HG03378 (cell line): ENCODE data around the gene HPN.

Experiments used
- ATAC-seq: cut with Tn5 transposase; IDR thresholded peaks from one replicate; pipeline ENCODE4 v1.9.1; 2021; ENCODE audit warnings: mild to moderate bottlenecking, moderate library complexity; ENCODE audit not compliant: unreplicated experiment

The HPN gene

DNA sequence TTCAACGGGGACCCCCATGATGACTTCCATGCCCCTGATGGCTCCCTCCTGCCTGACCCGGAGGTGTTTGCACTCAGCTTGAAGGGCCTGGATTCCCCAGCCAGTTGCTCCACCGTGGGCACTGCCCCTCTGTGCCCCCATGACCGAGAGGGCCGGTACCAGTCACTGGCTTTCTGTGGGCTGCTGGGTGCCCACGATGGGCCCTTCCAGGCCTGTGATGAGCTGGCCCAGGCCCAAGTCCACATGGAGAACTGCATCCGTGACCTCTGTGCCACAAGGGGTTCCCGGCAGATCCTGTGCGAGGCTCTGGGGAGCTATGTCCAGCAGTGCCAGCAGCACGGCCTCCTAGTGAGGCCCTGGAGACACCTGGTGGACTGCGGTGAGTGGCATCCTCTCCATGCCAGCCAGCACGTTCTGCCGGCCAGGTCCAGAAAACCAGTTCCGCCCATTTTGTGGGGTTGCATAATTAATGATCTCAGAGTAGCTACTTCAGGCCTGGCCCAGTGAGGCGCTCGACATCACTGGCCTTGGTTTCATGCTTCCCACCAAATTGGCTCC, 39.2 kb downstream of the HPN start:
- no peak for ATAC-seq

DNA sequence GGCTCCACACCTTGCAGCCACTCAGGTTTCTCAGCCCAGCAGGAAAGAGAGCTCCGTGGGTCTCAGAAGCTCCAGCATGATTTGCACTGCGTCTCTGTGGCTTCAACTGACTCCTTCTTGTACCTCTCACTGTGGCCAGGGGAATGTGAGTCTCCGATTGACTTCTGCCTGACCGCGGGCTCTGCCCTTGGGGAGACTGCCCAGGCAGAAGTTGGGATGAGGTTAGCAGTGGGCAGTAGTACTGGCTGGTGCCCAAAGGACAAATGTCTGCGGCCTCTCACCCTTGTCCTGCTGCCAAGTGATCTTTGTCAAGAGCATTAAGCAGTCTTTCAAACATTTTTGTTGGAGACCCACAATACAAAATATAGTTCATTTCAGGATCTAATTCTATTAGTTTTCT, 39.7 kb downstream of the HPN start:
- ATAC-seq: no peak

DNA sequence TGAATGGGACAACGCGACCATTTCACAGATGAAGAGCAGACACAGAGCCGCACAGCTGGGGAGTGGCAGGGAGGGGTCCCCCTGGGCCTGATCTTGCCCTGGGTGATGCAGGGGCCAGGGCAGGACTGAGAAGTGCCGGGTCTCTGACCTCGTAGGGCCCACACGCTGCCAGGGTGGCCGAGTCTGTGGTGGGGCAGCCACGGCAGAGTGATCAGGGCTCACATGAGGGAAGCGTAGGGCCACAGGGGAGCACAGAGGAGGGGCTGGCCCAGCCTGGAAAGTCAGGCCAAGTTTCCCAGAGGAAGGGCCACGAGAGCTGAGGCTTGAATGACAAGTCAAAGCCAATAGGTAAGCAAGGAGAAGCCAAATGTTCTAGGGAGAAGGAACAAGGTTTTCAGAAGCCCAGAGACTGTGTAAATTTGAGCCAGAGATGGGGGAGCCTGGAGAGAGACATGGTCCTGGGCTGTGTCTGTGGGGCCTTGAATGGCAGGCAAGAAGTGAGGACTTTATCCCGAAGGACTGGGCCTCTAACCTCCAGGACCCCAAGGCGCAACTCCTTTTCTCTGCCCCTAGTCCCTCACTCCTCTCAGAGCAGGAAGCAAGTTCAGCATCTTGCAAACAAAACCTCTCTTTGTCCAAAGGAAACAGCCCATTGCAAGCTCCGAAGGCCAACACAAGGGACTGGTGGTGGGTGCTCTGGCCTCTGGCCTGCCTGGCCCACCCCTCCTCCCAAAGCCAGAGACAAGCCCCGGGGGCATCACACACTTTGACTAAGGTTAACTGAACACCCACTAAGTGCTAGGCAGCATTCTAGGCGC, 42.4 kb downstream of the HPN start:
- no peak for ATAC-seq

DNA sequence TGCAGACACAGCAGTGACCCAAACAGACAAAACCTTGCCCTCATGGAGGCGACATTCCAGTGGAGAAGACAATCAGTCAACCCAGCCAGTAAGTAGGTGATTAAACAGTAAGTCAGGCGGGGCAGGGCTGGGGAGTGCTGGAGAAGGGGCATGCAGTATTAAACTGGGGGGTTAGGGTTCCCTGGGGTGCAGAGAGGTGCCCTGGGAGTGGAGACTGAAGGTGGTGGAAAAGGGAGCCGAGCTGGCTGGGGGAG, 42.9 kb downstream of the HPN start:
- no peak for ATAC-seq

DNA sequence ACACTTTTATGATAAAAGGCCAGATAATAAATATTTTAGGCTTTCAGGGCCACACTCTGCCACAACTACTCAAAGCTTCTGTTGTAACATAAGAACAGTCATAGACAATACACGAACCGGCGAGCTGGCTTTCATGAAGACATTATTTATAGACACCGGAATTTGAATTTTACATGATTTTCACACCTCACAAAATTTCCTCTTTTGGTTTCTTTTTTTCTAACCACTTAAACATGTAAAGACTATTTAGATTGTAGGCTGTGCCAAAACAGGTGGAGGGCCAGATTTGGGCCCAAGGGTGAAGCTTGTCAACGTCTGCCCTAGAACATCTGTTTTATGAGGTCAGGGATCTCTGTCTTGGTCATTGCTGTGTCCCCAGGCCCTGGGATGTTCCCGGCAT, 44.4 kb downstream of the HPN start:
- no peak for ATAC-seq

DNA sequence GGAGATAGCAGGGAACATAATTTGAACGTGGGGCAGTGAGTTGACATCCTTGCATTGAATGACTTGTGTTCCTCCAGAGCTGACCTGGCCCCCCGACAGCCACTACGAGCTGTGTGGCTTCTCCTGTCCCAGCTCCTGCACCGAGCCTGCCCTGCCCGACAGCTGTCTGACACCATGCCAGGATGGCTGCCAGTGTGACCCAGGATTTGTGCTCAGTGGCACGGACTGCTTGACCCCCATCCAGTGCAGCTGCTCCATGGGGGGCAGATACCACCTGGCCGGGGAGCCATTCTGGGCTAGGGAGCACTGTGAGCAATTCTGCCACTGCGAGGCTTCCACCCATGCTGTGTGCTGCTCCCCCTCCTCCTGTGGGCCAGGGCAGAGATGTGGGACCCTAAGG, 44.9 kb downstream of the HPN start:
- ATAC-seq: no peak

DNA sequence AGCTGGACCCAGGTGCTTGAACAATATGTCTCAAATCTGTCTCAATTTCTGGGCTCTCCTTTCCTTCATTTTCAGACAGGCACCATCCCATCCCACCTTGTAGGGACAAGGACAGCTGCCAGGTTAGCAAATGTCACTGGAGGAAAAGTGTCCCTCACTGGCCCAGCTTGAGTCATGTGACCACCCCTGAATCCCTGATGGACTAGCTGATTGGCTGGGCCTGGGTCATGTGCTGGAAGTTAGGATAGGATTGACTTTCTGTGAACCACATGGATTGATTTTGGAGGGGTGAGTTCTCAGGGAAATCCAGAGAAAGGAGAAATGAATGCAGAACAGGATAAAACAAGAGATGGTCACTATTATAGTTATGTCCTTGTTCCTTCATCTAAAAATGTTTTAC, 45.9 kb downstream of the HPN start:
- ATAC-seq: no peak

DNA sequence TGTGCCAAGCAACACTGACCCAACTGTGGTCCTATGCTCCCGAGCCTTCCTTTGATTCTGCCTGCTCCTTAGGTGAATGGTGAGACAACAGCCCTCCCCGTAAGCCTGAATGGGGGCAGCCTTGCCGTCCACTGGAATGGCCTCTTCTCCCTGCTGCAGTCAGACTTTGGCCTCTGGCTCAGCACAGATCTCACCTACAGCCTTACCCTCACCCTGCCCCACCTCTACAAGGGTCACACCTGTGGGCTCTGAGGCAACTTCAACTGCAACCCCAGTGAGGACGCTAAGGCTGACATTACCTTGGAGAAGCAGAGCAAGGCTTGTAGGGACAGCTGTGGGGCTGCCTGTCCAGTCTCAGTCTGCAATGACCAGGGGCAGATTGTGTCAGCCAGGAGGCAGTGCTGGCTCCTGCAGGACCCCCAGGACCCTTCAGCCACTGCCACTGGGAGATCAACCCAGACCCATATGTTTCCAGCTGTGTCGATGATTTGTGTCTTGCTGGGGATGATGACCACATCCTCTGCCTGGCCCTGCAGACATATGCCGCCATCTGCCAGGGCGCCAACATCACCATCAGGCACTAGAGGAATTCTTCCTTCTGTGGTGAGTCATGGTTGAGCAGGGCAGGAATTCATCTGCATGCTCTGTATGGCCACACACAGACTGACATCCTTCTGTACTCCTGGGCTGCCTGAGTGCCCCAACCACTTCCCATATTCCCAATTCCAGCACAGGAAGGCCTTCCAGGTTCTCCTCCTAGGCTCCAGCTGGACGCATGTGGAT, 46.8 kb downstream of the HPN start:
- ATAC-seq: no peak

DNA sequence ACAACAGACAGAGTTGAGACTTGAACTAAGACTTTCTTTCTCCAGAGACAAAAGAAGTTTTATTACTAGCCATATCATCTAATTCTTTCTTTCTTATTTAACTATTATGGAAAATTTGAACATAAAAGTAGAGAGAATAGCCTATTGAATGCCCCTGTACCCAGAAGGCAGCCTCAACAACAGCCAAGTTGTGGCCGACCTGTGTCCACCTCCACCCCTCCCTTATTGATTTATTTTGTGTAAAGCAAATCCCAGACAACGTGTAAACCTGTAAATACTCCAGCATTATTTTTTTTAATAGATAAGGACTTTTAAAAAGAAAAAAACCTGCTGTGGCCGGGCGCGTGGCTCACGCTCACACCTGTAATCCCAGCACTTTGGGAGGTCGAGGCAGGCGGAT, 48.0 kb downstream of the HPN start:
- ATAC-seq: no peak

DNA sequence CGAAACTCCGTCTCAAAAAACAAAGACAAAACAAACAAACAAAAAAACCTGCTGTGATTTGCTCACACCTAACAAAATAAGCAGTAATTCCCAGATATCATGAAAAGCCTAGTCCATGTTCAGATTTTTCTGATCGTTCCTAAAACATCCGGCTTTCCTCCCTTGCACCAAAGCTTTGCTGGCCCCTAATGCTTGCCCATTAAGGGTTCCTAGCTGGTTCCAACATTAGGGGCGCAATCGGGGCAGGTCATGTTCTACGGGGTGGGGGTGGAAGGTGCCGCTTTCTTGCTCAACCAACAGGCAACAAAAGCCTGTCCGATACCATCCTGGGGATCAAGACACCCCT, 48.6 kb downstream of the HPN start:
- ATAC-seq: no peak

DNA sequence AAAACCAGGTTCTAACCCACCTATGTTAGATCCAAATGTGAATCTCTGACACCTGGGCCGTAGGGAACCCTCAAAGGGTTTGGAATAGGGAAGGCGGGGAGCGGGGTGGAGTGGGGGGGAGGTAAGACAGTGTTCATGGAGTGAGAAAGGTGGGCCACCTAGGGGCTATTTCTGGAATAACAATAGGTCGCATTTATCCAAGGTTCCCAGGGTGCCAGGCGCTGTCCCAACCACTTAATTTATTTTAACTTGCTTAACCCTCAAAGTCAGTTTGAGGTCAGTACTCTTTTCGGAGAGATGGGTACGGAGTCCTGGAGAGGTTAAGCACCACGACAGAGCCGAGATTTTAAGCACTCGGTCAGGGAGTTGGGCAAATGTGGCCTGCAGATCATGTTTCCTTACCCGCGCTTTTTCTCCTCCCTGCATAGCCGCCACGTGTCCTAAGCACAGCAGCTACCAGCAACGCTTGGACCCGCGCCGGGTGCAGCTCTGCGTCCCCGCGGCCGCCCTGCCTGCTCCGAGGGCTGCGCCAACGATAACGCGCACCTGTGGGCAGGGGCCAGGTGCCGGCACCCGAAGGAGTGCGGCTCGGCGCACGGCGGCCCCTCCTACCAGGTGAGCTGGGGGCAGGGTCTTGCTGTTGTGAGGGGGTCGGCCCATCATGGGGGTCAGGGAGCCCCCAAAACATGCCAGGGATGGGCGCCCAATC, 49.1 kb downstream of the HPN start:
- ATAC-seq: no peak

DNA sequence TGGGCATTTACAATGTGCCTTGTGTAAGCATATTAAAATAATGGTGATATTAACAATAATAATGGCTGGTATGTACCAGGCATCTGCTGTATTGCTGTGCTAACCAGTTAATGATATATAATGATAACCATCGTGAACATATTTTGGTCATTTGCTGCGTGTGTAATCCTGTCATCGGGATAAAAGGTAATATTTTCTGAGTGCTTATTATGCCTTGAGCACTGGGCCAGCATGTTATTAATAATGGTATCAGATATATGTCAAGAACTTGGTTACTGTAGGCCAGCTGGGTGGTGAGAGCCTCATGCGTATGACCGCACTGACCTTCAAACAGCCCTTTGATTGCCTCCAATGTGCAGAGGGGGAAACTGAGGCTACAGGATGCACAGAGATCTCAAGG, 51.9 kb downstream of the HPN start:
- no peak for ATAC-seq

DNA sequence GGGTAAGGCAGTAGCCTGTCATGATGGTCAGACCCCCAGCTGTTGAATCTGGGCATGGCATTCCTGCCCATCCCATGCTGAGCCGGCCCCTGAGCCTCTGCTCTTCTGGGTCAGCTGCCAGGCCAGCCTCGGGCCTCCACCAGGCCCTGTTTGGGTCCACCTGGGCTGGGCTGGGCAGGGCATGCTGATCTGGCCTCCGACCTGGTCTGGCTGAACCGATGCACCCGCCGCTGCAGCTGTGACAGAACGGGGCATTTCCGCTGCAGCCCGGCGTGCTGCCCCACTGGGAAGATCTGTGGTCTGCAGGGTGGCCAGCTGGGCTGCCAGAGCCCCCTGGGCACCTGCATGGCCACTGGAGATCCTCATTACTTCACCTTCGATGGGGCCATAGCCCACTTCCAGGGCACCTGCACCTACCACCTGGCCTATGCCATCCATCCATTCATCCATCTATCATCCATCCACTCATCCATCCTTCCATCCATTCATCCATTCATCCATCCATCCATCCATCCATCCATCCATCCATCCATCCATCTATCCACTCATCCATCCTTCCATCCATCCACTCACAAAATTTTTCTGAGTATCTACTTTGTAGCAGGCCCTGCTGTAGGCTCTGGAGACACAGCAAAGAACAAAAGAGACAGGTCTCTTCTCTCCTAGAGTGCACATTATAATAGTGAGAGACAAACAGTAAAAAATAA, 52.6 kb downstream of the HPN start:
- no peak for ATAC-seq

DNA sequence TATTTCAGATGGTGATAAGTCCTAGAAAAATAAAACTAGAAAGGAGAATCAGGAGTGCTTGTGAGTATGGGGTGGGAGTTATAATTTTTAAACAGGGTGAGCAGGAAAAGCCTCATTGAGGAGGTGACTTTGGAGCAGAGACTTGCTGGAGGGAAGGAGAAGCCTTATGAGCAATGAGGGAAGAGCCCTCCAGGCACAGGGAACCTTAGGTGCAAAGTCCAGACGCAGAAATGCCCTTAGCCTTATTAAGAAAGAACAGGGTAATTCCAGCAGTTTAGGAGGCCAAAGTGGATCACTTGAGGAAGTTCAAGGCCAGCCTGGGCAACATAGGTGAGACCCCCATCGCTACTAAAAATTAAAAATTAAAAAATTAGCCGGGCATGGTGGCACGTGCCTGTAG, 53.1 kb downstream of the HPN start:
- no peak for ATAC-seq

DNA sequence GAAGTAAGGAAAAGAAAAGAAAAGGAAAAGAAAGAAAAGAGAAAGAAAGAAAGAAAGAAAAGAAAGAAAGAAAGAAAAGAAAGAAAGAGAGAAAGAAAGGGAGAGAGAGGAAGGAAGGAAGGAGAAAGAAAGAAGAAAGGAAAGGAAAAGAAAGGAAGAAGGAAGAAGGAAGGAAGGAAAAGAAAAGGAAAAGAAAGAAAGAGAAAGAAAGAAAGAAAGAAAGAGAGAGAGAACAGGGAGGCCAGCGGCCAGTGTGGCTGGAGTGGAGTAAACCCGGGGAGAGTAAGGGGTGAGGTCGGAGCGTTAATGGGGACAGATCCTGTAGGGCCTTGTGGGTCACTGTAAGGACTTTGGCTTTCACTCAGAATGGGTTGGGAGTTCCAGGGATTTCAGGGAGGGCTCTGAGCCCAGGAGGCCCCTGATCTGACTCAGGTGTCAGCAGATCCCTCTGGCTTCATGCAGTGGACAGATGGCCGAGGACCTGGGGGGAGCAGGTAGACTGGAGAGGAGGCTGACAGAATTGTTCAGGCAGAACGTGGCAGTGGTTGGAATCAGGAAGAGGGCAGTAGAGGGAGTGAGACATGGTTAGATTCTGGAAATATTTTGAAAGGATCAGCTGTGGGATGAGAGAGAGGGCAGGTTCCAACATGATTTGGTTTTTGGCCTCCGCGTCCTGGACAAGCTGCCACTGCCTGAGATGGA, 54.3 kb downstream of the HPN start:
- no peak for ATAC-seq

DNA sequence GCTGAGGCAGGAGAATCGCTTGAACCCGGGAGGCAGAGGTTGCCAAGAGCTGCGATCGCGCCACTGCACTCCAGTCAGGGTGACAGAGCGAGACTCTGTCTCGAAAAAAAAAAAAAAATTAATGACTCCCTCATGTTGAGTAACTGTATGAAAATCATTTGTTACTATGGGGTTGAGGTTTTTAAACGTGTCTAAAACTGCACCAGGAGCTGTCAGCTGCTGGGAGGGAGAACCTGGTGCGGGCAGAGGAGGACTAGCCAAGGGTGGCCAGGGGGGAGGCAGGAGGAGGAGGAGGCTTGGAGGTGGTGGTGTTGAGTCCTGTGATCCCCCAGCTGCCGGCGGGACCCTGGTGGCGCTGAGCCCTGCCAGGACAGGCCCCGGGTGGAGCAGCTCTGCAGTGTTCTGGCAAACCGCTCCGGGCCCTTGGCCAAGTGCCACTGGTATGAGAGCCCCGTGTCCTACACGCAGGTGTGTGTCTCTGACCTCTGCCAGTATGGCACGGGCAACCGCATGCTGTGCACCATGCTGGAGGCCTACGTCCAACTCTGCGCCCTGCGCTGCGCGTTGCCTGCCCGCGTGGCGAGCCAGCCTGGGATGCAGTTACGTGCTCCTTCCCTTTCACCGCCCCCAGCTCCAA, 57.0 kb downstream of the HPN start:
- no peak for ATAC-seq

DNA sequence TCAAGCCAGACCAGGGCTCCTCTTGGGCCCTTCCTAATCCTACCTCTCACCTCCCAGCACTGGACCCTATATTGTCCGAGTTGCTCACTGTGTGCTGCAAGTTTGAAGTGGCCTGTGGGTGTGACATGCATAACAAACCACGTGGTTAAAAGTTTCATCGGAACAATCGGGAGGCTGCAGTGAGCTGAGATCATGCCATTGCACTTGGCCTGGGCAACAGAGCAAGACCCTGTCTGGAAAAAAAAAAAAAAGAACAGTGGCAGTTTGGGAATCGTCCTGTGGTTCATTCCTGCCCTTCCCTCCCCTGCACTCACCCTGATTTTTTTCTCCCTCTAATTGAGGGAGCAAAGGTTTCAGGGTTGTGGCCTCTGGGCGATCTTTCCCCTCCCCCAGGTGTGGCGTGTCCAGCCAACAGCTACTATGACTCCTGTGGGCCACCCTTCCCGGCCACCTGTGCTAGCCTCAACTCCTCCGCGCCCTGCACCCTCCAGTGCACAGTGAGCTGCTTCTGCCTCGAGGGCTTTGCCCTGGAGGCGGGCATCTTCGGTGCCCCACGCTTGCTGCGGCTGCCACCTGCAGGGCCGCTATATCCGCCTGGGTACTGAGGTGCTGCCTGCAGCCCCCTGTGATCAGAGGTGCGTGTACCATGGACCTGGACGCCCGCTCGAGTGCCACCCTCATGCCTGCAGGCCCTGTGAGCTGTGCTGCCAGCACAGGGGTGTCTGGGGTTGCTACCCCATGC, 57.8 kb downstream of the HPN start:
- ATAC-seq: no peak

DNA sequence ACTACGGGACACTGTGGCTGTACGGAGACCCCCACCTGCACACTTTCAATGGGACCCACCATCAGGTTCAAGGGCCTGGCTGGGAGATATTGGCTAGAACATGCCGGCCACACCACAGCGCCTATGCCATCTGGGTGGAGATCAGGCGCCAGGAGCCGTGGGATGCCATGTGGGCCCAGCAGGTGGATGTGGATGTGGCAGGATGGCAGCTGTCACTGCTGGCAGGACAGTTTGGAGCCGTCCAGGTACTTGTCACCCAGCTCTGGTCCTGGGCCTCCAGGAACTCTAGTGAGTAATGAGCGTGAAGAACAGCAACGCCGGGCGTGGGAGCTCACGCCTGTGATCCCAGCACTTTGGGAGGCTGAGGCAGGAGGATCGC, 58.4 kb downstream of the HPN start:
- ATAC-seq: no peak
